Stimulated activated CD8-positive, alpha-beta memory T cell treated with anti-CD3 and anti-CD28 coated beads, Interleukin-15, amount 100 ng/mL, for 4 hours (primary cell): Measurements from ENCODE around the gene PPIB.

Experiments used
- DNase-seq, 2 donors: peaks; one replicate each; pipeline ENCODE4 v3.0.0-alpha.2; 2020; ENCODE audit warnings: low read depth in 2 of 2

PPIB gene

GRCh38 chr15:64162869-64163658 is at the start of gene PPIB:
TSS of gene PPIB (minus strand) at chr15:64163022. CDS start at chr15:64162986, 36 bp downstream.
- DNase-seq: peak; percentile 94 to 98

- DNase-seq: no peak
These were observed 48.9 kb upstream of the PPIB start for GRCh38 chr15:64211696-64212095.

- DNase-seq: no peak
These were observed 47.5 kb upstream of the PPIB start for GRCh38 chr15:64210371-64210770.

GRCh38 chr15:64209680-64210334 is 47.0 kb upstream of the PPIB start:
- DNase-seq: no peak

- no peak for DNase-seq
These were observed 42.4 kb upstream of the PPIB start for GRCh38 chr15:64205202-64205601.

GRCh38 chr15:64197425-64197824 is 34.6 kb upstream of the PPIB start:
- no peak for DNase-seq

- no peak for DNase-seq
These were observed 31.1 kb upstream of the PPIB start for GRCh38 chr15:64193971-64194370.

- no peak for DNase-seq
These were observed 29.4 kb upstream of the PPIB start for GRCh38 chr15:64191971-64192830.

- no peak for DNase-seq
These were observed 24.8 kb upstream of the PPIB start for GRCh38 chr15:64187396-64188191.

- no peak for DNase-seq
These were observed 22.5 kb upstream of the PPIB start for GRCh38 chr15:64185146-64185911.

GRCh38 chr15:64182859-64183370 is 20.1 kb upstream of the PPIB start:
- DNase-seq: no peak

GRCh38 chr15:64180235-64180824 is 17.5 kb upstream of the PPIB start:
- no peak for DNase-seq

- DNase-seq: no peak
These were observed 3.5 kb upstream of the PPIB start for GRCh38 chr15:64166102-64166890.

GRCh38 chr15:64164436-64164835 is 1.6 kb upstream of the PPIB start:
- DNase-seq: no peak

GRCh38 chr15:64163659-64164362 is 989 bp upstream of the PPIB start:
- DNase-seq: no peak

GRCh38 chr15:64162478-64162868 is 349 bp downstream of the PPIB start:
- no peak for DNase-seq

- no peak for DNase-seq
These were observed 939 bp downstream of the PPIB start for GRCh38 chr15:64161688-64162477.
